ENCODE measurements around the gene MRPL33. TPM values are rescaled to one million over a fixed set of nuclear protein-coding genes. Genes with fewer than 3 reads are reported as not detected.

MRPL33 gene
- total and polyA plus RNA-seq, 2 of the 13 experiments (the other 11 are each of a cell fraction or from before 2014, with no cell fraction given): 69.7 to 218 TPM

DNA sequence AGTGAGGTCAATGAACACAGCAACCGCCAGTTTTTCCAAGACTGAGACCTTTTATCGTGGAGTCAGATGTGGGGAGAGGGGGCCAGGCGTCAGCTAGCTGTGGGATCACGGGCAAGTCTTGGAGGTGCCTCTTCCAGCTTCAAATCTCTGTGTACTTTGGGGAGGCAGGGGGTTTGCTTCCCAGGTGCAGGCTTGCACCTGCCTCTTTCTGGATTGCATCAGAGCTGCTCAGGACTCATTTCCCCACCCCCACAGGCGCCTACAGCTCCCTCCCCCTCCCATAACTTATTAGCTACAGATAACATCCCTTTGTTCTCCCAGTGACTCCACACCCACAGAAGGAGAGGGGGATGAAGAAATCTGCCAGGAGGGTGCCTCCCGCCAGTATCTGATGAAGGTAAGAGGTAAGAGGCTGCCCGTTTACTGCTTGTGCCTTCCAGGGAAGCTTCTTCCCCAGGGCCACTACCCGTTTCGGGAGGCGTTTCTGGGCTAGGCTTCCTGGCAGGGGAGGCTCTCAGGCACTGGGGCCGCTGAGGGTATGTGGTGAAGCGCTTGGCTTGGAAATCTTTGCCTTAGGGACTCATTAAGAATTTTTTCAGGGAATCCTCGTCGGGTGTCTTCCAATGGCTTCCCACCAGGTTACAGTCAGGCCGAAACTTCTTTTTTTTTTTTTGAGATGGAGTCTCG lies 18.8 kb upstream of the MRPL33 start (continued):
- TF ChIP-seq, protein P1, sequence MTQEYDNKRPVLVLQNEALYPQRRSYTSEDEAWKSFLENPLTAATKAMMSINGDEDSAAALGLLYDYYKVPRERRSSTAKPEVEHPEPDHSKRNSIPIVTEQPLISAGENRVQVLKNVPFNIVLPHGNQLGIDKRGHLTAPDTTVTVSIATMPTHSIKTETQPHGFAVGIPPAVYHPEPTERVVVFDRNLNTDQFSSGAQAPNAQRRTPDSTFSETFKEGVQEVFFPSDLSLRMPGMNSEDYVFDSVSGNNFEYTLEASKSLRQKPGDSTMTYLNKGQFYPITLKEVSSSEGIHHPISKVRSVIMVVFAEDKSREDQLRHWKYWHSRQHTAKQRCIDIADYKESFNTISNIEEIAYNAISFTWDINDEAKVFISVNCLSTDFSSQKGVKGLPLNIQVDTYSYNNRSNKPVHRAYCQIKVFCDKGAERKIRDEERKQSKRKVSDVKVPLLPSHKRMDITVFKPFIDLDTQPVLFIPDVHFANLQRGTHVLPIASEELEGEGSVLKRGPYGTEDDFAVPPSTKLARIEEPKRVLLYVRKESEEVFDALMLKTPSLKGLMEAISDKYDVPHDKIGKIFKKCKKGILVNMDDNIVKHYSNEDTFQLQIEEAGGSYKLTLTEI (CRISPR knock-in tag; conservative IDR thresholded peaks at IDR 0.05): no peak
- TF ChIP-seq EHMT2 (IDR thresholded peaks at IDR 0.05; ENCODE audit: borderline replicate concordance, low read depth, low read length) (no peak), TSC22D2 (CRISPR knock-in tag; IDR thresholded peaks at IDR 0.05; ENCODE audit: borderline replicate concordance) (no peak), ETV5 (CRISPR knock-in tag; IDR thresholded peaks at IDR 0.05; ENCODE audit: borderline replicate concordance) (no peak), ZNF569 (CRISPR knock-in tag; IDR thresholded peaks at IDR 0.05; ENCODE audit: borderline replicate concordance) (no peak), ZFP36L2 (CRISPR knock-in tag; IDR thresholded peaks at IDR 0.05) (no peak), ZNF10 (CRISPR knock-in tag; IDR thresholded peaks at IDR 0.05; ENCODE audit: borderline replicate concordance, low read depth) (no peak), ZNF24 (IDR thresholded peaks at IDR 0.05) (no peak), RFX1 (IDR thresholded peaks at IDR 0.05) (no peak), ZNF383 (CRISPR knock-in tag; IDR thresholded peaks at IDR 0.05; ENCODE audit: borderline replicate concordance) (no peak), KLF16 (CRISPR knock-in tag; IDR thresholded peaks at IDR 0.05) (peak in 1 of 2 experiments; percentile 62; a peak in 1 of 4 replicates), NFYB (CRISPR knock-in tag; IDR thresholded peaks at IDR 0.05) (no peak), ZNF468 (CRISPR knock-in tag; IDR thresholded peaks at IDR 0.05) (no peak), PAWR (CRISPR knock-in tag; IDR thresholded peaks at IDR 0.05; ENCODE audit: borderline replicate concordance) (no peak), ZNF230 (CRISPR knock-in tag; IDR thresholded peaks at IDR 0.05) (no peak; the same call in 1 of the 2 replicates), RAD21 (CRISPR knock-in tag; IDR thresholded peaks at IDR 0.05) (peak; percentile 10; the same call in 1 of the 2 replicates), PTBP1 (IDR thresholded peaks at IDR 0.05; ENCODE audit: low read depth, low read length, poor library complexity, severe bottlenecking) (no peak), ISL2 (CRISPR knock-in tag; IDR thresholded peaks at IDR 0.05) (peak; percentile 27; the same call in 1 of the 2 replicates), SAP130 (CRISPR knock-in tag; IDR thresholded peaks at IDR 0.05; ENCODE audit: low read depth) (0 out of 2 replicates have a peak, but pooled peaks have one; percentile 44), ZNF382 (CRISPR knock-in tag; IDR thresholded peaks at IDR 0.05; ENCODE audit: borderline replicate concordance) (no peak), ZFP82 (CRISPR knock-in tag; IDR thresholded peaks at IDR 0.05; ENCODE audit: borderline replicate concordance) (0 out of 2 replicates have a peak, but pooled peaks have one; percentile 50), RXRB (CRISPR knock-in tag; IDR thresholded peaks at IDR 0.05; ENCODE audit: borderline replicate concordance) (0 out of 2 replicates have a peak, but pooled peaks have one; percentile 6), PCBP2 (optimal IDR thresholded peaks at IDR 0.05; ENCODE audit: low read depth, low read length, poor library complexity, severe bottlenecking) (no peak)
- TF ChIP-seq, protein P2, sequence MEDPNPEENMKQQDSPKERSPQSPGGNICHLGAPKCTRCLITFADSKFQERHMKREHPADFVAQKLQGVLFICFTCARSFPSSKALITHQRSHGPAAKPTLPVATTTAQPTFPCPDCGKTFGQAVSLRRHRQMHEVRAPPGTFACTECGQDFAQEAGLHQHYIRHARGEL (CRISPR knock-in tag; IDR thresholded peaks at IDR 0.05): no peak
- TF ChIP-seq, protein P3, sequence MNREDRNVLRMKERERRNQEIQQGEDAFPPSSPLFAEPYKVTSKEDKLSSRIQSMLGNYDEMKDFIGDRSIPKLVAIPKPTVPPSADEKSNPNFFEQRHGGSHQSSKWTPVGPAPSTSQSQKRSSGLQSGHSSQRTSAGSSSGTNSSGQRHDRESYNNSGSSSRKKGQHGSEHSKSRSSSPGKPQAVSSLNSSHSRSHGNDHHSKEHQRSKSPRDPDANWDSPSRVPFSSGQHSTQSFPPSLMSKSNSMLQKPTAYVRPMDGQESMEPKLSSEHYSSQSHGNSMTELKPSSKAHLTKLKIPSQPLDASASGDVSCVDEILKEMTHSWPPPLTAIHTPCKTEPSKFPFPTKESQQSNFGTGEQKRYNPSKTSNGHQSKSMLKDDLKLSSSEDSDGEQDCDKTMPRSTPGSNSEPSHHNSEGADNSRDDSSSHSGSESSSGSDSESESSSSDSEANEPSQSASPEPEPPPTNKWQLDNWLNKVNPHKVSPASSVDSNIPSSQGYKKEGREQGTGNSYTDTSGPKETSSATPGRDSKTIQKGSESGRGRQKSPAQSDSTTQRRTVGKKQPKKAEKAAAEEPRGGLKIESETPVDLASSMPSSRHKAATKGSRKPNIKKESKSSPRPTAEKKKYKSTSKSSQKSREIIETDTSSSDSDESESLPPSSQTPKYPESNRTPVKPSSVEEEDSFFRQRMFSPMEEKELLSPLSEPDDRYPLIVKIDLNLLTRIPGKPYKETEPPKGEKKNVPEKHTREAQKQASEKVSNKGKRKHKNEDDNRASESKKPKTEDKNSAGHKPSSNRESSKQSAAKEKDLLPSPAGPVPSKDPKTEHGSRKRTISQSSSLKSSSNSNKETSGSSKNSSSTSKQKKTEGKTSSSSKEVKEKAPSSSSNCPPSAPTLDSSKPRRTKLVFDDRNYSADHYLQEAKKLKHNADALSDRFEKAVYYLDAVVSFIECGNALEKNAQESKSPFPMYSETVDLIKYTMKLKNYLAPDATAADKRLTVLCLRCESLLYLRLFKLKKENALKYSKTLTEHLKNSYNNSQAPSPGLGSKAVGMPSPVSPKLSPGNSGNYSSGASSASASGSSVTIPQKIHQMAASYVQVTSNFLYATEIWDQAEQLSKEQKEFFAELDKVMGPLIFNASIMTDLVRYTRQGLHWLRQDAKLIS (CRISPR knock-in tag; IDR thresholded peaks at IDR 0.05): no peak
